Mesothelial cell of epicardium (in vitro differentiated cells): ENCODE data around the gene SELENBP1. TPM values are rescaled to one million over a fixed set of nuclear protein-coding genes. Genes with fewer than 3 reads are reported as not detected.
"Not testable (repeated sequence)": the region's sequence is repeated elsewhere in the genome, so short reads cannot be mapped to it uniquely, and the experiment has no call there.

Experiments
- DNase-seq, 2 experiments: peaks; one replicate each; pipeline ENCODE4 v3.0.0; 2021; ENCODE audit warnings: low spot score in 2 of 2; ENCODE audit not compliant: unreplicated experiment in 2 of 2
- H3K27ac Mint-ChIP-seq: 2 replicates; pipeline ENCODE4 v1.8.0; 2021; ENCODE audit warnings: mixed read lengths
- H3K27me3 Mint-ChIP-seq: 2 replicates; pipeline ENCODE4 v1.8.0; 2021; ENCODE audit warnings: low read depth, mixed read lengths
- H3K36me3 Mint-ChIP-seq: 2 replicates; pipeline ENCODE4 v1.8.0; 2021; ENCODE audit warnings: mixed read lengths
- H3K4me1 Mint-ChIP-seq: 2 replicates; pipeline ENCODE4 v1.8.0; 2021; ENCODE audit warnings: mixed read lengths
- H3K4me3 Mint-ChIP-seq: 2 replicates; pipeline ENCODE4 v1.8.0; 2021; ENCODE audit warnings: mild to moderate bottlenecking, moderate library complexity, mixed read lengths
- H3K9me3 Mint-ChIP-seq: 2 replicates; pipeline ENCODE4 v1.8.0; 2021; ENCODE audit warnings: mixed read lengths
- CTCF ChIP-seq: fragments of 200-600 bp; sonication (generic); IDR thresholded peaks from one replicate; pipeline ENCODE4 v1.5.0; 2021; ENCODE audit warnings: antibody characterized with exemption; ENCODE audit not compliant: unreplicated experiment
- total RNA-seq: library from RNA; stranded (reverse); gene quantifications from 3 replicates; pipeline ENCODE4 v1.2.1, GENCODE V29; 2021

SELENBP1 gene
- total RNA-seq, 1 donor from 2014 or later, result 58.5 TPM

- no peak for TF ChIP-seq CTCF
- Mint-ChIP-seq H3K36me3 (no peaks in the 10 kb centered on the region), H3K27ac (no peak overlapping the region), H3K4me3 (no peak overlapping the region), H3K9me3 (peaks cover 14% of the 10 kb centered on the region), H3K4me1 (no peaks in the 10 kb centered on the region), H3K27me3 (no peaks in the 10 kb centered on the region)
- DNase-seq, result no peak
Measured at GRCh38 chr1:151391079-151391563, 18.6 kb upstream of the SELENBP1 start.

- not testable (repeated sequence) for H3K4me3 Mint-ChIP-seq, H3K36me3 Mint-ChIP-seq, DNase-seq, H3K4me1 Mint-ChIP-seq, H3K27me3 Mint-ChIP-seq, H3K27ac Mint-ChIP-seq
- H3K9me3 Mint-ChIP-seq, result peaks cover 14% of the 10 kb centered on the region
Measured at GRCh38 chr1:151390221-151391078, 17.9 kb upstream of the SELENBP1 start.

GRCh38 chr1:151386002-151386401, 13.5 kb upstream of the SELENBP1 start:
- no peak for DNase-seq
- H3K36me3 Mint-ChIP-seq, result no peaks in the 10 kb centered on the region
- TF ChIP-seq CTCF, result no peak

GRCh38 chr1:151384584-151384983, 12.1 kb upstream of the SELENBP1 start:
- H3K27me3 Mint-ChIP-seq, result no peaks in the 10 kb centered on the region
- TF ChIP-seq CTCF, result no peak
- H3K4me1 Mint-ChIP-seq, result no peaks in the 10 kb centered on the region
- H3K36me3 Mint-ChIP-seq, result no peaks in the 10 kb centered on the region
- no peak for DNase-seq
- peaks cover 7% of the 10 kb centered on the region for H3K9me3 Mint-ChIP-seq
- no peak overlapping the region for H3K27ac Mint-ChIP-seq
- no peak overlapping the region for H3K4me3 Mint-ChIP-seq

More at GRCh38 chr1:151386002-151386401, 13.5 kb upstream of the SELENBP1 start:
- Mint-ChIP-seq H3K9me3 (peaks cover 7% of the 10 kb centered on the region), H3K4me3 (no peak overlapping the region), H3K27me3 (no peaks in the 10 kb centered on the region), H3K4me1 (no peaks in the 10 kb centered on the region), H3K27ac (no peak overlapping the region)

GRCh38 chr1:151377150-151377884, 4.8 kb upstream of the SELENBP1 start:
- TF ChIP-seq CTCF, result no peak
- H3K9me3 Mint-ChIP-seq, result no peaks in the 10 kb centered on the region
- no peak overlapping the region for H3K4me3 Mint-ChIP-seq
- H3K4me1 Mint-ChIP-seq, result peaks cover 8% of the 10 kb centered on the region
- no peak overlapping the region for H3K27ac Mint-ChIP-seq
- no peaks in the 10 kb centered on the region for H3K27me3 Mint-ChIP-seq
- DNase-seq, result no peak
- H3K36me3 Mint-ChIP-seq, result no peaks in the 10 kb centered on the region

- no peak for TF ChIP-seq CTCF
- no peaks in the 10 kb centered on the region for H3K9me3 Mint-ChIP-seq
- H3K4me1 Mint-ChIP-seq, result peaks cover 29% of the 10 kb centered on the region
- H3K36me3 Mint-ChIP-seq, result peaks cover 1% of the 10 kb centered on the region
- peak overlapping the region; percentile 4 for H3K4me3 Mint-ChIP-seq
- DNase-seq, result no peak
- no peaks in the 10 kb centered on the region for H3K27me3 Mint-ChIP-seq
- no peak overlapping the region for H3K27ac Mint-ChIP-seq
Measured at GRCh38 chr1:151373196-151373595, 691 bp upstream of the SELENBP1 start.
